Naive thymus-derived CD4-positive, alpha-beta T cell (primary cell): ENCODE data around the gene HTATSF1. TPM values are rescaled to one million over a fixed set of nuclear protein-coding genes. Genes with fewer than 3 reads are reported as not detected.

Experiments used
- ATAC-seq: fragments of 150-1000 bp; cut with Tn5 transposase; 2 replicates; pipeline ENCODE4 v1.10.0; 2021; ENCODE audit warnings: mild to moderate bottlenecking, moderate library complexity
- CTCF ChIA-PET: fragments of 350-600 bp; sonication (Branson Sonifier 250); formaldehyde crosslinking; loops from one replicate; lab custom pipeline; 2021; ENCODE audit warnings: antibody characterized with exemption; lab: Charles Lee
- POLR2A ChIA-PET: fragments of 350-600 bp; sonication (Branson Sonifier 250); formaldehyde crosslinking; loops from one replicate; lab custom pipeline; 2021; ENCODE audit warnings: antibody characterized with exemption, inconsistent platforms; lab: Charles Lee
- DNase-seq, 9 donors: peaks; one replicate each; pipeline versions ENCODE4 v3.0.0 to v3.0.0-alpha.2; 2020 to 2022; ENCODE audit warnings: mixed read lengths in 1 of 9
- H3K27ac ChIP-seq: one replicate; pipeline ENCODE4 v1.7.0; 2013; ENCODE audit warnings: mild to moderate bottlenecking, low read depth, low read length, moderate library complexity
- H3K27me3 ChIP-seq, 2 donors: one replicate each; pipeline ENCODE4 v1.7.0; 2013; ENCODE audit warnings: low read length in 2 of 2, mild to moderate bottlenecking in 2 of 2, moderate library complexity in 2 of 2; ENCODE audit not compliant: control insufficient read depth in 2 of 2, insufficient read depth in 2 of 2
- H3K36me3 ChIP-seq, 3 experiments: 1 replicate in 2 of 3; 2 replicates in 1 of 3; pipeline ENCODE4 v1.7.0; 2013; ENCODE audit warnings: low read length in 3 of 3, mild to moderate bottlenecking in 3 of 3, moderate library complexity in 1 of 3; ENCODE audit not compliant: insufficient read depth in 3 of 3, control insufficient read depth in 2 of 3
- H3K4me1 ChIP-seq, 2 donors: one replicate each; pipeline ENCODE4 v1.7.0; 2013; ENCODE audit warnings: low read length in 2 of 2, mild to moderate bottlenecking in 2 of 2, moderate library complexity in 1 of 2; ENCODE audit not compliant: control insufficient read depth in 2 of 2, insufficient read depth in 2 of 2
- H3K4me3 ChIP-seq: 2 replicates; pipeline ENCODE4 v1.7.0; 2013; ENCODE audit warnings: mild to moderate bottlenecking, low read length
- H3K9me3 ChIP-seq, 3 experiments: 1 replicate in 2 of 3; 2 replicates in 1 of 3; pipeline ENCODE4 v1.7.0; 2013; ENCODE audit warnings: low read length in 3 of 3; ENCODE audit not compliant: control insufficient read depth in 2 of 3
- H3K27ac Mint-ChIP-seq, 9 donors: one replicate each; pipeline ENCODE4 v1.8.0; 2020 to 2022; ENCODE audit warnings: mixed read lengths in 9 of 9, mild to moderate bottlenecking in 8 of 9, moderate library complexity in 5 of 9, inconsistent platforms in 2 of 9
- H3K27me3 Mint-ChIP-seq, 5 donors: one replicate each; pipeline ENCODE4 v1.8.0; 2021 to 2022; ENCODE audit warnings: mixed read lengths in 5 of 5, mild to moderate bottlenecking in 1 of 5
- H3K36me3 Mint-ChIP-seq, 5 donors: one replicate each; pipeline ENCODE4 v1.8.0; 2020 to 2022; ENCODE audit warnings: mixed read lengths in 5 of 5, mild to moderate bottlenecking in 3 of 5, inconsistent platforms in 1 of 5
- H3K4me1 Mint-ChIP-seq, 7 donors: one replicate each; pipeline ENCODE4 v1.8.0; 2020 to 2022; ENCODE audit warnings: mixed read lengths in 7 of 7, mild to moderate bottlenecking in 3 of 7, inconsistent platforms in 1 of 7
- H3K4me3 Mint-ChIP-seq, 10 donors: one replicate each; pipeline ENCODE4 v1.8.0; 2020 to 2022; ENCODE audit warnings: mild to moderate bottlenecking in 10 of 10, mixed read lengths in 10 of 10, moderate library complexity in 6 of 10, inconsistent platforms in 2 of 10
- H3K9me3 Mint-ChIP-seq, 11 donors: one replicate each; pipeline ENCODE4 v1.8.0; 2020 to 2022; ENCODE audit warnings: mixed read lengths in 11 of 11, mild to moderate bottlenecking in 4 of 11, inconsistent platforms in 1 of 11, moderate library complexity in 1 of 11
- intact Hi-C, 2 donors: fragments of 100-400 bp; cut with micrococcal nuclease; formaldehyde crosslinking; loops; one replicate each; pipeline ENCODE4 v1.15.1; 2023
- polyA plus RNA-seq, 2 donors: library from polyadenylated mRNA; unstranded; fragments of 300-500 nt; fragmentation: Illumina TruSeq; gene quantifications; one replicate each; pipeline ENCODE4 v1.2.3, GENCODE V29; 2021
- total RNA-seq, 6 experiments: library from RNA in 5 of 6; stranded (reverse) in 5 of 6; gene quantifications; 1 replicate in 5 of 6; 2 replicates in 1 of 6; pipeline ENCODE4 v1.2.3 and lab custom pipeline; 2021 to 2026

The HTATSF1 gene
- total and polyA plus RNA-seq, 7 experiments from 2014 or later: 25.9 to 75.0 (median 30.5) TPM

- no peaks in the 10 kb centered on the region for H3K36me3 ChIP-seq
- no peaks in the 10 kb centered on the region for H3K27me3 ChIP-seq
- no peaks in the 10 kb centered on the region for H3K4me1 ChIP-seq
- ChIA-PET CTCF (no interaction called here), POLR2A (no interaction called here)
- no peaks in the 10 kb centered on the region for H3K9me3 ChIP-seq
- no peak for ATAC-seq
- DNase-seq: no peak
- no peaks in the 10 kb centered on the region for H3K9me3 Mint-ChIP-seq
- peaks cover 5 to 38% (median 10%) of the 10 kb centered on the region in 5 donors for H3K27me3 Mint-ChIP-seq
- H3K4me1 Mint-ChIP-seq: peaks cover 0 to 10% (median 4%) of the 10 kb centered on the region in 7 donors
- peaks cover 0 to 1% (median 0%) of the 10 kb centered on the region in 5 donors for H3K36me3 Mint-ChIP-seq
- no peak overlapping the region for H3K4me3 Mint-ChIP-seq
- no peak overlapping the region for H3K4me3 ChIP-seq
- intact Hi-C loops: loop anchor here (10.0 kb wide), 3 partner anchors 292 to 1198 kb away; partner anchors contain the start of genes ARHGEF6 (in 1 of the 2) and FHL1 (in 1 of the 2)
- H3K27ac ChIP-seq: no peak overlapping the region
- H3K27ac Mint-ChIP-seq: no peak overlapping the region
Measured at GRCh38 chrX:136493011-136493410, 4.4 kb upstream of the HTATSF1 start.

DNA sequence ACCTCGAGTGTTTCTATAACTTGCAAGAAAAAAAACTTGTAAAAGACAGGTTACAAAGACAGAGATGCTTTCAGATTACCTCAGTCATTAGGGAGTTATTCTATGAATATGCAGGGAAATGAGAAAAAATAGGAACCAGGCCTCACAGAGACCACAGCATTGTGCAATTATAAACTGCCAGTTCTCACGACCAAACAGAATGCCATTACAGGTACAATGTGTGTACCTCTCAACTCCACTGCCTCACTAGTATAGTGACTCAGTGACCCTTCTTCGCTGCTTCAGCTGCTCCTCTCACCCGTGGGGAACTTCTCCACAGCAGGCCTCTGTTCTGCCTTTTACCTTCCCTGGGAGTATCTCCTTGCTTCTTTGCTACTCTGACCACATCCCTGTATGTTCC, 2.3 kb upstream of the HTATSF1 start:
- Mint-ChIP-seq H3K9me3 (no peaks in the 10 kb centered on the region), H3K36me3 (peaks cover 0 to 1% (median 0%) of the 10 kb centered on the region in 5 donors), H3K27me3 (peaks cover 0 to 21% (median 0%) of the 10 kb centered on the region in 5 donors), H3K4me3 (peak overlapping the region in 2 of 10 donors; percentile 3 to 25), H3K27ac (peak overlapping the region in 7 of 9 donors; percentile 38 to 99 (median 81)), H3K4me1 (peaks cover 6 to 24% (median 17%) of the 10 kb centered on the region in 7 donors)
- Histone ChIP-seq H3K9me3 (no peaks in the 10 kb centered on the region), H3K4me3 (no peak overlapping the region), H3K27ac (no peak overlapping the region), H3K27me3 (no peaks in the 10 kb centered on the region), H3K4me1 (peaks cover 7 to 10% of the 10 kb centered on the region in 2 donors), H3K36me3 (no peaks in the 10 kb centered on the region)
- ChIA-PET CTCF (no interaction called here), POLR2A (no interaction called here)
- intact Hi-C loops: loop anchor here (5.0 to 10.0 kb wide), 6 partner anchors 290 to 1200 kb away; partner anchors contain the start of genes SLC9A6 (in 2 of the 2), ARHGEF6 (in 1 of the 2) and FHL1 (in 1 of the 2)
- ATAC-seq (no peak), DNase-seq (no peak)

DNA sequence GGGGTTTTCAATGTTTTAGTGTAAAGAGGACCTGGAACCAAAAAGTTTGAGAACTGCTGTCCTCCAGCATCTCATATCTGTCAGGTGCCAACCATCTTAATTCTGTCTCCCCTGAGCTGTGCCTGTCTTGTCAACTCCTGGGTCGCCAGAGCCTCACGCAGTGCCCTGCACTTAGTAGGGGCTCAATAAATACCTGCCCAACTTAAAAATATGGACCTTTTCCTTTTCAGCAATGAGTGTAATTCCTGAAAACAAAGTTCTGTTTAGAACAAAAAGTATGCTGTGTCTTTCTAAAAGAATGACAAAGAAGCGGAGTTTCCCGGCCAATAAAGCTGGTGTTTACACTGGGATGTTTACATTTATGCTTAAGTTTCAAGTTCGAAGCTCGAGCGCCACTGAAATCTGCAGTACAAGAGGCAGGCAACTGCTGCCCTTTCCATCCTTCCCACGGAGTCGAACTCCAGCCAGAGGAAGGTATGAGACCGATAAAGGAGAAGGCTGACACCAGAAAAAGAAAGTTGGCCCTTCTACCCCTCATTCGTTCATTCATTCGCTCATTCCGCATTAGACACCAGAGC, 1.1 kb upstream of the HTATSF1 start:
- peak; percentile 0 for ATAC-seq
- no peaks in the 10 kb centered on the region for H3K27me3 ChIP-seq
- H3K4me3 Mint-ChIP-seq: peak overlapping the region; percentile 84 to 96 (median 92)
- intact Hi-C loops: loop anchor here (1.0 to 10.0 kb wide), 19 partner anchors 27 to 1201 kb away; partner anchors contain the start of genes MAP7D3 (in 2 of the 2), SLC9A6 (in 2 of the 2), ARHGEF6 (in 1 of the 2) and FHL1 (in 1 of the 2)
- CTCF ChIA-PET: no interaction called here
- POLR2A ChIA-PET: interaction anchor here (1.2 kb wide), 1 partner anchor 384 kb away, joined by 4 read pairs; the partner anchor contains the start of gene RBMX
- peaks cover 6 to 24% (median 17%) of the 10 kb centered on the region in 7 donors for H3K4me1 Mint-ChIP-seq
- peaks cover 7 to 10% of the 10 kb centered on the region in 2 donors for H3K4me1 ChIP-seq
- H3K27me3 Mint-ChIP-seq: peaks cover 0 to 10% (median 0%) of the 10 kb centered on the region in 5 donors
- no peaks in the 10 kb centered on the region for H3K9me3 ChIP-seq
- peak overlapping the region; percentile 93 to 99 (median 97) for H3K27ac Mint-ChIP-seq
- peak in 1 of 9 donors; percentile 3 for DNase-seq
- H3K9me3 Mint-ChIP-seq: no peaks in the 10 kb centered on the region
- peaks cover 0 to 6% (median 0%) of the 10 kb centered on the region in 3 experiments for H3K36me3 ChIP-seq
- peaks cover 0 to 1% (median 0%) of the 10 kb centered on the region in 5 donors for H3K36me3 Mint-ChIP-seq
- peak overlapping the region; percentile 66 for H3K4me3 ChIP-seq
- H3K27ac ChIP-seq: peak overlapping the region; percentile 86

DNA sequence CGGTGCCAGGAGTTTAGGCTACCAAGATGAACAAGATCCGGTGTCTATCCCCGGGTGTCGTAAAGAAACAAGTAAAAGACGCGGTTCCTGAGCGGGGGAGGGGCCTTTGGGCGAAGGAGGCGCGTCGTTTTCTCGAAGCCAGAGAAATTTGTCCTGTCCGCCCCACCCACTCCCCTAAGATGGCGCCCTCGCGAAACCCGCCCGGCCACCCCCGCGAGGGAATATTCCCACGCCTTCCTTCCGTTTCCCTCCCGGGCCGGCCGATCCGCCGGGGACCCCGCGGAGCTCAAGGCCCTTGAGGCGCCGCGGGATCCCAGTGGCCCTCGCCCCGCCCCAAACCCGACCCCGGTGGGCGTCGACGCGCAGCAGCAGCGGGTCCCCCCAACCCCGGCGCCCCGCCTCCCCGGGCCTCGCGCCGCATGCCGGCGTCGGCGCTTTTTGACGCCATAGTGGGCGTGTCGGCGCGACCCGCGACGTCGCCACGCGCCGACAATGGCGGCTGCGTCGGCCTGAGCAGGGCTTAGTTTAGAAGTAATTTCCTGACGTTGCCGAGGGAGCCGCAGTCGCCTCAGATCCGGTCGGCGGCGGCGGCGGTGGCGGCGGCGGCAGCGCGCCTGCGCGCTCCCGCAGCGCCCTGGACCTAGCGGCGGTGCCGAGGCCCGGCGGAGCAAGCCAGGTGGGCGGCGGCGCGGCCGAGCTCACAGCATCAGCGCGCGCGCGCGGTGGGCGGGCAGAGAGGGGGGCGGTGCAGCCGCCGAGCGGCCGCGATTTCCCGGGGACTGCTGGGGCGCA, 432 bp upstream of the HTATSF1 start:
- CTCF ChIA-PET: no interaction called here
- POLR2A ChIA-PET: interaction anchor here (0.6 to 1.2 kb wide), 4 partner anchors 89 to 413 kb away, joined by 3 to 4 read pairs (median 4); partner anchors contain the start of gene RBMX
- H3K4me3 ChIP-seq: peak overlapping the region; percentile 69

GRCh38 chrX:136519069-136519468, 21.7 kb downstream of the HTATSF1 start:
- ATAC-seq (no peak), DNase-seq (no peak)
- CTCF ChIA-PET: no interaction called here
- H3K9me3 Mint-ChIP-seq: peaks cover 0 to 5% (median 0%) of the 10 kb centered on the region in 11 donors
- Histone ChIP-seq H3K27me3 (no peaks in the 10 kb centered on the region), H3K36me3 (no peaks in the 10 kb centered on the region), H3K4me3 (no peak overlapping the region), H3K9me3 (no peaks in the 10 kb centered on the region), H3K27ac (no peak overlapping the region), H3K4me1 (no peaks in the 10 kb centered on the region)
- no peak overlapping the region for H3K4me3 Mint-ChIP-seq
- peaks cover 0 to 15% (median 0%) of the 10 kb centered on the region in 5 donors for H3K36me3 Mint-ChIP-seq
- H3K4me1 Mint-ChIP-seq: peaks cover 0 to 13% (median 8%) of the 10 kb centered on the region in 7 donors
- POLR2A ChIA-PET: no interaction called here
- H3K27me3 Mint-ChIP-seq: no peaks in the 10 kb centered on the region
- intact Hi-C loops: loop anchor here in 1 of 2 donors (5.0 kb wide), 1 partner anchor 58 kb away; no protein-coding TSS in a partner anchor
- no peak overlapping the region for H3K27ac Mint-ChIP-seq

More for the DNA sequence above, 432 bp upstream of the HTATSF1 start:
- H3K27ac ChIP-seq: peak overlapping the region; percentile 86
- Mint-ChIP-seq H3K27ac (peak overlapping the region; percentile 93 to 99 (median 97)), H3K4me3 (peak overlapping the region; percentile 84 to 97 (median 94)), H3K9me3 (no peaks in the 10 kb centered on the region), H3K36me3 (peaks cover 0 to 1% (median 0%) of the 10 kb centered on the region in 5 donors), H3K27me3 (peaks cover 0 to 5% (median 0%) of the 10 kb centered on the region in 5 donors), H3K4me1 (peaks cover 6 to 24% (median 17%) of the 10 kb centered on the region in 7 donors)
- H3K4me1 ChIP-seq: peaks cover 7 to 10% of the 10 kb centered on the region in 2 donors
- H3K36me3 ChIP-seq: peaks cover 0 to 13% (median 0%) of the 10 kb centered on the region in 3 experiments
- no peaks in the 10 kb centered on the region for H3K9me3 ChIP-seq
- ATAC-seq (peak; percentile 89), DNase-seq (peak; percentile 72 to 92 (median 88))
- H3K27me3 ChIP-seq: no peaks in the 10 kb centered on the region
- intact Hi-C loops: loop anchor here (1.0 to 10.0 kb wide), 21 partner anchors 26 to 1202 kb away; partner anchors contain the start of genes MAP7D3 (in 2 of the 2), RBMX (in 2 of the 2), SLC9A6 (in 2 of the 2) and ARHGEF6 (in 1 of the 2)

DNA sequence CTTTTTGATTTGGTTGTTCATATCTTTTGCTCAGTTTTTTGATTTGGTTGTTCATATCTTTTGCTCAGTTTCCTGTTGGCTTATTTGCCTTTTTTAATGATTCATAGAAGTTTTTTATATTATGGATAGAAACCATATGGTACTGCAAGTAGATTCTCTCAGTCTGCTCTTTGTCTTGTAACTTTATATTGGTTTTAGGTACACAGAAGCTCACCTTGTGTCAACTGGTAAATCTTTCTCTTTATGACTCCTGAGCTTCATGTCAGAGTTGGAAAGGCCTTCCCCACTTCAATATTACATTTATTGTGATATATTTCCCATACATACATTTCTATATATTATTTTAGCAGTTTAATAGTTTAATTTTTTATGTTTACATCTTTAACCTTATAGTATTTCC, 26.4 kb downstream of the HTATSF1 start:
- no peaks in the 10 kb centered on the region for H3K27me3 ChIP-seq
- no peaks in the 10 kb centered on the region for H3K4me1 ChIP-seq
- no peak overlapping the region for H3K27ac ChIP-seq
- ChIA-PET POLR2A (no interaction called here), CTCF (no interaction called here)
- Mint-ChIP-seq H3K4me3 (no peak overlapping the region), H3K36me3 (peaks cover 0 to 7% (median 0%) of the 10 kb centered on the region in 5 donors), H3K27ac (peak overlapping the region in 1 of 9 donors; percentile 56), H3K27me3 (peaks cover 0 to 6% (median 0%) of the 10 kb centered on the region in 5 donors), H3K4me1 (peaks cover 0 to 13% (median 8%) of the 10 kb centered on the region in 7 donors), H3K9me3 (peaks cover 0 to 5% (median 0%) of the 10 kb centered on the region in 11 donors)
- H3K4me3 ChIP-seq: no peak overlapping the region
- DNase-seq: no peak
- H3K9me3 ChIP-seq: no peaks in the 10 kb centered on the region
- ATAC-seq: no peak
- intact Hi-C loops: loop anchor here in 1 of 2 donors (2.0 kb wide), 1 partner anchor 27 kb away; the partner anchor contains the start of gene HTATSF1
- H3K36me3 ChIP-seq: no peaks in the 10 kb centered on the region
